ENCODE measurements around the gene PLD4. TPM values are rescaled to one million over a fixed set of nuclear protein-coding genes. Genes with fewer than 3 reads are reported as not detected.
"Not testable (repeated sequence)": the region's sequence is repeated elsewhere in the genome, so short reads cannot be mapped to it uniquely, and the experiment has no call there.

The PLD4 gene
- total and polyA plus RNA-seq, 2 experiments from 2014 or later, result 0.77 TPM; not detected in 1

DNA sequence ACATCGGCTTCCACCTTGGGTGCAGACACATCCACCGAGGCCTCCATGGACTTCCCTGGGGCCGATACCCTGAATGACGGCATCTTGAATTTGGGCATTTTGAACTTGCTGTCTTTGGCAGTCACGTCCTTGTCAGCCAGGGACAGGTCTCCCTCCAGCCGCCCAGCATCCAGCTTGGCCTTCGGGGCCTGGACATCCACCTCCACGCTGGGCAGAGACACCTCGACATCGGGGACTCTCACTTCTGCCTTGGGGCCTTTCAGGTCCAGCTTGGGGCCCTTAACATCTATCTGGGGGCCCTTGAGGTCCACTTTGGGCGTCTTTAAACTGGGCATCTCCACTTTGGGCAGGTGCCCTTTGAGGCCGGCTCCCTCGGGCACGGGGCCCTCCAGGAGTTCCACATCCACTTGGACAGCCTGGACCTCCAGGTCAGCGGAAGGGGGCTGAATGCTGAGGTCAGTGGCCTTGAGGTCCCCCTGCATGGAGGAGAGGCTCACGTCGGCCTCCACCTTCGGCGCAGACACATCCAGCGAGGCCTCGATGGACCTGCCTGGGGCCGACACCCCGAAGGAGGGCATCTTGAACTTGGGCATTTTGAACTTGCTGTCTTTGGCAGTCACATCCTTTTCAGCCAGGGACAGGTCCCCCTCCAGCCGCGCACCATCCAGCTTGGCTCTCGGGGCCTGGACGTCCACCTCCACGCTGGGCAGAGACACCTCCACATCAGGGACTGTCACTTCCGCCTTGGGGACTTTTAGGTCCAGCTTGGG is 19.9 kb downstream of the PLD4 start:
- 93% methylated on average over 29 of the region's 29 CpGs for WGBS (ENCODE audit: low lambda C conversion rate, missing lambda C conversion rate)
- H3K27ac ChIP-seq, H3K79me2 ChIP-seq: not testable (repeated sequence)

GRCh38 chr14:104945266-104945665 is 20.6 kb downstream of the PLD4 start:
- not testable (repeated sequence) for H3K4me1 ChIP-seq (ENCODE audit: insufficient read depth); H2AFZ ChIP-seq; H3K27me3 ChIP-seq; H4K20me1 ChIP-seq (ENCODE audit: insufficient read depth, poor library complexity, severe bottlenecking); H3K27ac ChIP-seq; H3K79me2 ChIP-seq; H3K9me2 ChIP-seq (replicated peaks; ENCODE audit: insufficient read depth); H3K4me2 ChIP-seq; H3K9me3 ChIP-seq (ENCODE audit: low read depth); H3K4me3 ChIP-seq; DNase-seq (ENCODE audit: low spot score); H3K36me3 ChIP-seq (replicated peaks; ENCODE audit: insufficient read depth, low read depth)
- 93% methylated on average over 20 of the region's 20 CpGs for WGBS (ENCODE audit: low lambda C conversion rate, missing lambda C conversion rate)

More for the DNA sequence above, 19.9 kb downstream of the PLD4 start:
- H2AFZ ChIP-seq; H3K9me2 ChIP-seq (replicated peaks; ENCODE audit: insufficient read depth); H3K4me3 ChIP-seq; DNase-seq (ENCODE audit: low spot score); H3K27me3 ChIP-seq; H3K36me3 ChIP-seq (replicated peaks; ENCODE audit: insufficient read depth, low read depth); H3K4me1 ChIP-seq (ENCODE audit: insufficient read depth); H3K9me3 ChIP-seq (ENCODE audit: low read depth); H4K20me1 ChIP-seq (ENCODE audit: insufficient read depth, poor library complexity, severe bottlenecking); H3K4me2 ChIP-seq: not testable (repeated sequence)

DNA sequence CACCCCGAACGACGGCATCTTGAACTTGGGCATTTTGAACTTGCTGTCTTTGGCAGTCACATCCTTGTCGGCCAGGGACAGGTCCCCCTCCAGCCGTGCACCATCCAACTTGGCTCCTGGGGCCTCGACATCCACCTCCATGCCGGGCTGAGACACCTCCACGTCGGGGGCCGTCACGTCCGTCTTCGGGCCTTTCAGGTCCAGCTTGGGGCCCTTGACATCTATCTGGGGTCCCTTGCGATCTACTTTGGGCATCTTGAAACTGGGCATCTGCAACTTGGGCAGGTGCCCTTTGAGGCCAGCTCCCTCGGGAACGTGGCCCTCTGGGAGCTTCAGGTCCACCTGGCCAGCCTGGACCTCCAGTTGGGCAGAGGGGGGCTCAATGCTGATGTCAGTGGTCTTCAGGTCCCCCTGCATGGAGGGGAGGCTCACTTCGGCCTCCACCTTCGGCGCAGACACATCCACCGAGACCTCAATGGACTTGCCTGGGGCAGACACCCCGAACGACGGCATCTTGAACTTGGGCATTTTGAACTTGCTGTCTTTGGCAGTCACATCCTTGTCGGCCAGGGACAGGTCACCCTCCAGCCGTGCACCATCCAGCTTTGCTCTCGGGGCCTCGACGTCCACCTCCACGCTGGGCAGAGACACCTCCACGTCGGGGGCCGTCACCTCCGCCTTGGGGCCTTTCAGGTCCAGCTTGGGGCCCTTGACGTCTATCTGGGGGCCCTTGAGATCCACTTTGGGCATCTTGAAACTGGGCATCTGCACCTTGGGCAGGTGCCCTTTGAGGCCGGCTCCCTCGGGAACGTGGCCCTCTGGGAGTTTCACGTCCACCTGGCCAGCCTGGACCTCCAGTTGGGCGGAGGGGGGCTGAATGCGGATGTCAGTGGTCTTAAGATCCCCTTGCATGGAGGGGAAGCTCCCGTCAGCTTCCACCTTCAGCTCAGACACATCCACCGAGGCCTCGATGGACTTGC is 21.6 kb downstream of the PLD4 start:
- H3K4me2 ChIP-seq; H3K9me3 ChIP-seq (ENCODE audit: low read depth); H3K36me3 ChIP-seq (replicated peaks; ENCODE audit: insufficient read depth, low read depth); DNase-seq (ENCODE audit: low spot score); H3K9me2 ChIP-seq (replicated peaks; ENCODE audit: insufficient read depth); H3K4me1 ChIP-seq (ENCODE audit: insufficient read depth); H4K20me1 ChIP-seq (ENCODE audit: insufficient read depth, poor library complexity, severe bottlenecking); H3K4me3 ChIP-seq; H3K79me2 ChIP-seq; H2AFZ ChIP-seq; H3K27ac ChIP-seq; H3K27me3 ChIP-seq: not testable (repeated sequence)
- WGBS (ENCODE audit: low lambda C conversion rate, missing lambda C conversion rate), result 95% methylated on average over 36 of the region's 43 CpGs

GRCh38 chr14:104947201-104947600 is 22.5 kb downstream of the PLD4 start:
- H2AFZ ChIP-seq; H3K27ac ChIP-seq; H3K79me2 ChIP-seq; H4K20me1 ChIP-seq (ENCODE audit: insufficient read depth, poor library complexity, severe bottlenecking); H3K9me3 ChIP-seq (ENCODE audit: low read depth); H3K27me3 ChIP-seq; H3K9me2 ChIP-seq (replicated peaks; ENCODE audit: insufficient read depth); H3K4me1 ChIP-seq (ENCODE audit: insufficient read depth); H3K4me2 ChIP-seq; H3K36me3 ChIP-seq (replicated peaks; ENCODE audit: insufficient read depth, low read depth); H3K4me3 ChIP-seq; DNase-seq (ENCODE audit: low spot score): not testable (repeated sequence)
- WGBS (ENCODE audit: low lambda C conversion rate, missing lambda C conversion rate), result 95% methylated on average over 13 of the region's 13 CpGs

DNA sequence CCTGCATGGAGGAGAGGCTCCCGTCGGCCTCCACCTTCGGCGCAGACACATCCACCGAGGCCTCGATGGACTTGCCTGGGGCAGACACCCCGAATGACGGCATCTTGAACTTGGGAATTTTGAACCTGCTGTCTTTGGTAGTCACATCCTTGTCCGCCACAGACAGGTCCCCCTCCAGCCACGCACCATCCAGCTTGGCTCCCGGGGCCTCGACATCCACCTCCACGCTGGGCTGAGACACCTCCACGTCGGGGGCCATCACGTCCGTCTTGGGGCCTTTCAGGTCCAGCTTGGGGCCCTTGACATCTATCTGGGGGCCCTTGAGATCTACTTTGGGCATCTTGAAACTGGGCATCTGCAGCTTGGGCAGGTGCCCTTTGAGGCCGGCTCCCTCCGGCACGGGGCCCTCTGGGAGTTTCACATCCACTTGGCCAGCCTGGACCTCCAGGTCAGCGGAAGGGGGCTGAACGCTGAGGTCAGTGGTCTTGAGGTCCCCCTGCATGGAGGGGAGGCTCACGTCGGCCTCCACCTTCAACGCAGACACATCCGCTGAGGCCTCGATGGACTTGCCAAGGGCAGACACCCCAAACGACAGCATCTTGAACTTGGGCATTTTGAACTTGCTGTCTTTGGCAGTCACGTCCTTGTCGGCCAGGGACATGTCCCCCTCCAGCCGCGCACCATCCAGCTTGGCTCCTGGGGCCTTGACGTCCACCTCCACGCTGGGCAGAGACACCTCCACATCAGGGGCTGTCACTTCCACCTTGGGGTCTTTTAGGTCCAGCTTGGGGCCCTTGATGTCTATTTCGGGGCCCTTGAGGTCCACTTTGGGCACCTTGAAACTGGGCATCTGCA is 23.4 kb downstream of the PLD4 start:
- 97% methylated on average over 33 of the region's 35 CpGs for WGBS (ENCODE audit: low lambda C conversion rate, missing lambda C conversion rate)
- not testable (repeated sequence) for H3K4me2 ChIP-seq; H3K4me3 ChIP-seq; H3K4me1 ChIP-seq (ENCODE audit: insufficient read depth); H3K79me2 ChIP-seq; H2AFZ ChIP-seq; H3K9me2 ChIP-seq (replicated peaks; ENCODE audit: insufficient read depth); H3K27ac ChIP-seq; H3K36me3 ChIP-seq (replicated peaks; ENCODE audit: insufficient read depth, low read depth); H4K20me1 ChIP-seq (ENCODE audit: insufficient read depth, poor library complexity, severe bottlenecking); DNase-seq (ENCODE audit: low spot score); H3K9me3 ChIP-seq (ENCODE audit: low read depth); H3K27me3 ChIP-seq
